GM12891 (cell line): ENCODE results near the gene ZNF830.

Source experiments
- PAX5 ChIP-seq: IDR thresholded peaks from 2 replicates; pipeline ENCODE4 v1.6.1; 2011; ENCODE audit warnings: low read length, moderate library complexity, mild to moderate bottlenecking; ENCODE audit not compliant: insufficient read depth, severe bottlenecking
- POLR2A ChIP-seq: IDR thresholded peaks from 2 replicates; pipeline ENCODE4 v1.6.1; 2011; ENCODE audit warnings: low read depth, low read length, control low read depth
- POLR2AphosphoS5 ChIP-seq: IDR thresholded peaks from 2 replicates; pipeline ENCODE4 v1.6.1; 2011; ENCODE audit warnings: low read depth, low read length, control low read depth
- TAF1 ChIP-seq: IDR thresholded peaks from 2 replicates; pipeline ENCODE4 v1.6.1; 2011; ENCODE audit warnings: low read depth, low read length, control low read depth

GRCh38 chr17:34988644-34989043 lies 27.3 kb downstream of the ZNF830 start:
- no peak for TF ChIP-seq POLR2A
- no peak for TF ChIP-seq PAX5
- no peak for TF ChIP-seq TAF1
- no peak for TF ChIP-seq POLR2AphosphoS5
